ENCODE results near the gene ME3.
"Not testable (repeated sequence)": the region's sequence is repeated elsewhere in the genome, so short reads cannot be mapped to it uniquely, and the experiment has no call there.

GRCh38 chr11:86619428-86619827 is 53.0 kb downstream of the ME3 start:
- not testable (repeated sequence) for TF ChIP-seq CTCF, POLR2A (IDR thresholded peaks at IDR 0.05)

Measured in lower leg skin (tissue), 3 donors.